HG03457 (cell line): ENCODE results near the gene CWH43.
"Not testable (repeated sequence)": the region's sequence is repeated elsewhere in the genome, so short reads cannot be mapped to it uniquely, and the experiment has no call there.

Experiments used
- ATAC-seq: cut with Tn5 transposase; IDR thresholded peaks from one replicate; pipeline ENCODE4 v1.9.1; 2021; ENCODE audit warnings: moderate number of reproducible peaks; ENCODE audit not compliant: unreplicated experiment

Gene CWH43

GRCh38 chr4:48974979-48975640 lies 11.0 kb upstream of the CWH43 start:
- ATAC-seq: no peak

- no peak for ATAC-seq
Observed at GRCh38 chr4:48976041-48976440, 10.0 kb upstream of the CWH43 start.

- ATAC-seq: no peak
Observed at GRCh38 chr4:48979914-48980579, 6.0 kb upstream of the CWH43 start.

- not testable (repeated sequence) for ATAC-seq
Observed at GRCh38 chr4:48984005-48984404, 2.1 kb upstream of the CWH43 start.

GRCh38 chr4:48985602-48985975 lies 486 bp upstream of the CWH43 start:
- no peak for ATAC-seq

- ATAC-seq: no peak
Observed at GRCh38 chr4:48986654-48987164, 634 bp downstream of the CWH43 start.

- no peak for ATAC-seq
Observed at GRCh38 chr4:48989461-48990203, 3.6 kb downstream of the CWH43 start.

- no peak for ATAC-seq
Observed at GRCh38 chr4:48991357-48991756, 5.3 kb downstream of the CWH43 start.

GRCh38 chr4:48997962-48998361 lies 11.9 kb downstream of the CWH43 start:
- ATAC-seq: no peak

- no peak for ATAC-seq
Observed at GRCh38 chr4:48998440-48998839, 12.4 kb downstream of the CWH43 start.

GRCh38 chr4:49000806-49001205 lies 14.7 kb downstream of the CWH43 start:
- no peak for ATAC-seq

GRCh38 chr4:49002931-49003330 lies 16.9 kb downstream of the CWH43 start:
- no peak for ATAC-seq

GRCh38 chr4:49018718-49019295 lies 32.7 kb downstream of the CWH43 start:
- ATAC-seq: no peak

GRCh38 chr4:49032440-49033161 lies 46.5 kb downstream of the CWH43 start:
- ATAC-seq: no peak

GRCh38 chr4:49036528-49036927 lies 50.5 kb downstream of the CWH43 start:
- no peak for ATAC-seq

- ATAC-seq: no peak
Observed at GRCh38 chr4:49044270-49044669, 58.2 kb downstream of the CWH43 start.

- no peak for ATAC-seq
Observed at GRCh38 chr4:49058306-49058705, 72.2 kb downstream of the CWH43 start.

GRCh38 chr4:49063670-49064069 lies 77.6 kb downstream of the CWH43 start:
- no peak for ATAC-seq

- ATAC-seq: not testable (repeated sequence)
Observed at GRCh38 chr4:49072196-49072595, 86.1 kb downstream of the CWH43 start.

- not testable (repeated sequence) for ATAC-seq
Observed at GRCh38 chr4:49091883-49092282, 105.8 kb downstream of the CWH43 start.

GRCh38 chr4:49092608-49093135 lies 106.6 kb downstream of the CWH43 start:
- ATAC-seq: peak; percentile 51
